ENCODE data around the gene CDC5L.
A peak's percentile ranks its signal among the peaks of the same experiment; 100 is the strongest.

The CDC5L gene

GRCh38 chr6:44352259-44352658 lies 35.2 kb upstream of the CDC5L start:
- TF ChIP-seq MAX (IDR thresholded peaks at IDR 0.05; ENCODE audit: low read depth, low read length): no peak
- TF ChIP-seq POLR2A (IDR thresholded peaks at IDR 0.05; ENCODE audit: extremely low read depth, insufficient read length): no peak
- TF ChIP-seq MYC (IDR thresholded peaks at IDR 0.05; ENCODE audit: low read depth, low read length): no peak
- H3K4me3 ChIP-seq (ENCODE audit: low read depth, low read length): no peak overlapping the region
- no peak for DNase-seq (ENCODE audit: low read depth)

GRCh38 chr6:44353336-44353735 lies 34.2 kb upstream of the CDC5L start:
- TF ChIP-seq CTCF (IDR thresholded peaks at IDR 0.05; ENCODE audit: low read depth, low read length): no peak
- TF ChIP-seq POLR2A (IDR thresholded peaks at IDR 0.05; ENCODE audit: extremely low read depth, insufficient read length): no peak
- no peak for TF ChIP-seq MAX (IDR thresholded peaks at IDR 0.05; ENCODE audit: low read depth, low read length)
- no peak for TF ChIP-seq MYC (IDR thresholded peaks at IDR 0.05; ENCODE audit: low read depth, low read length)
- no peak for DNase-seq (ENCODE audit: low read depth)

GRCh38 chr6:44355640-44356039 lies 31.9 kb upstream of the CDC5L start:
- DNase-seq (ENCODE audit: low read depth): no peak
- no peak overlapping the region for H3K4me3 ChIP-seq (ENCODE audit: low read depth, low read length)
- TF ChIP-seq MYC (IDR thresholded peaks at IDR 0.05; ENCODE audit: low read depth, low read length) (no peak), POLR2A (IDR thresholded peaks at IDR 0.05; ENCODE audit: extremely low read depth, insufficient read length) (no peak), CTCF (IDR thresholded peaks at IDR 0.05; ENCODE audit: low read depth, low read length) (no peak)

More at GRCh38 chr6:44353336-44353735, 34.2 kb upstream of the CDC5L start:
- H3K4me3 ChIP-seq (ENCODE audit: low read depth, low read length): no peak overlapping the region

GRCh38 chr6:44356487-44356886 lies 31.0 kb upstream of the CDC5L start:
- TF ChIP-seq POLR2A (IDR thresholded peaks at IDR 0.05; ENCODE audit: extremely low read depth, insufficient read length) (no peak), MYC (IDR thresholded peaks at IDR 0.05; ENCODE audit: low read depth, low read length) (no peak), CTCF (IDR thresholded peaks at IDR 0.05; ENCODE audit: low read depth, low read length) (no peak), MAX (IDR thresholded peaks at IDR 0.05; ENCODE audit: low read depth, low read length) (no peak)
- H3K4me3 ChIP-seq (ENCODE audit: low read depth, low read length): no peak overlapping the region
- peak; percentile 34 for DNase-seq (ENCODE audit: low read depth)

- DNase-seq (ENCODE audit: low read depth): no peak
- H3K4me3 ChIP-seq (ENCODE audit: low read depth, low read length): no peak overlapping the region
- TF ChIP-seq CTCF (IDR thresholded peaks at IDR 0.05; ENCODE audit: low read depth, low read length): no peak
- TF ChIP-seq MYC (IDR thresholded peaks at IDR 0.05; ENCODE audit: low read depth, low read length): no peak
- no peak for TF ChIP-seq MAX (IDR thresholded peaks at IDR 0.05; ENCODE audit: low read depth, low read length)
- no peak for TF ChIP-seq POLR2A (IDR thresholded peaks at IDR 0.05; ENCODE audit: extremely low read depth, insufficient read length)
Observed at GRCh38 chr6:44359973-44360372, 27.5 kb upstream of the CDC5L start.

GRCh38 chr6:44361947-44362346 lies 25.6 kb upstream of the CDC5L start:
- H3K4me3 ChIP-seq (ENCODE audit: low read depth, low read length): no peak overlapping the region
- no peak for DNase-seq (ENCODE audit: low read depth)
- TF ChIP-seq MYC (IDR thresholded peaks at IDR 0.05; ENCODE audit: low read depth, low read length) (no peak), MAX (IDR thresholded peaks at IDR 0.05; ENCODE audit: low read depth, low read length) (no peak), CTCF (IDR thresholded peaks at IDR 0.05; ENCODE audit: low read depth, low read length) (no peak), POLR2A (IDR thresholded peaks at IDR 0.05; ENCODE audit: extremely low read depth, insufficient read length) (no peak)
